SK-N-SH treated with all-trans-retinoic acid at 6 μM for 48 hours (cell line): ENCODE results near the gene DIAPH1.

Experiments
- OSR1 ChIP-seq: fragments of 250-450 bp; sonication (Bioruptor Pico); IDR thresholded peaks from 2 replicates; pipeline ENCODE4 v1.8.0; 2022; ENCODE audit warnings: moderate library complexity, mild to moderate bottlenecking, inconsistent platforms
- ZFP30 ChIP-seq: fragments of 450-650 bp; formaldehyde crosslinking; IDR thresholded peaks from 2 replicates; pipeline ENCODE4 v1.5.0; 2022; ENCODE audit warnings: mild to moderate bottlenecking, moderate library complexity
- TF ChIP-seq, protein P1 (sequence below): fragments of 250-450 bp; sonication (Bioruptor Pico); IDR thresholded peaks from 2 replicates; pipeline ENCODE4 v1.8.0; 2021; ENCODE audit warnings: low read depth, mild to moderate bottlenecking, moderate library complexity, borderline replicate concordance
- TF ChIP-seq, protein P2 (sequence below): fragments of 250-450 bp; sonication (Bioruptor Pico); IDR thresholded peaks from 2 replicates; pipeline ENCODE4 v1.5.1; 2020; ENCODE audit warnings: low read depth, mild to moderate bottlenecking, moderate library complexity

DNA sequence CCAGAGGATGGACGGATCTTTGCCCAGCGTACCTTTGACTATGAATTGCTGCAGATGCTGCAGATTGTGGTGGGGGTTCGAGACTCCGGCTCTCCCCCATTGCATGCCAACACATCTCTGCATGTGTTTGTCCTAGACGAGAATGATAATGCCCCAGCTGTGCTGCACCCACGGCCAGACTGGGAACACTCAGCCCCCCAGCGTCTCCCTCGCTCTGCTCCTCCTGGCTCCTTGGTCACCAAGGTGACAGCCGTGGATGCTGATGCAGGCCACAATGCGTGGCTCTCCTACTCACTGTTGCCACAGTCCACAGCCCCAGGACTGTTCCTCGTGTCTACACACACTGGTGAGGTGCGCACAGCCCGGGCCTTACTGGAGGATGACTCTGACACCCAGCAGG is 128.0 kb downstream of the DIAPH1 start:
- TF ChIP-seq, protein P1, sequence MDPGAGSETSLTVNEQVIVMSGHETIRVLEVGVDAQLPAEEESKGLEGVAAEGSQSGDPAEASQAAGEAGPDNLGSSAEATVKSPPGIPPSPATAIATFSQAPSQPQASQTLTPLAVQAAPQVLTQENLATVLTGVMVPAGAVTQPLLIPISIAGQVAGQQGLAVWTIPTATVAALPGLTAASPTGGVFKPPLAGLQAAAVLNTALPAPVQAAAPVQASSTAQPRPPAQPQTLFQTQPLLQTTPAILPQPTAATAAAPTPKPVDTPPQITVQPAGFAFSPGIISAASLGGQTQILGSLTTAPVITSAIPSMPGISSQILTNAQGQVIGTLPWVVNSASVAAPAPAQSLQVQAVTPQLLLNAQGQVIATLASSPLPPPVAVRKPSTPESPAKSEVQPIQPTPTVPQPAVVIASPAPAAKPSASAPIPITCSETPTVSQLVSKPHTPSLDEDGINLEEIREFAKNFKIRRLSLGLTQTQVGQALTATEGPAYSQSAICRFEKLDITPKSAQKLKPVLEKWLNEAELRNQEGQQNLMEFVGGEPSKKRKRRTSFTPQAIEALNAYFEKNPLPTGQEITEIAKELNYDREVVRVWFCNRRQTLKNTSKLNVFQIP (CRISPR knock-in tag), result no peak
- TF ChIP-seq OSR1 (CRISPR knock-in tag), result no peak
- TF ChIP-seq ZFP30 (CRISPR knock-in tag), result no peak
- TF ChIP-seq, protein P2, sequence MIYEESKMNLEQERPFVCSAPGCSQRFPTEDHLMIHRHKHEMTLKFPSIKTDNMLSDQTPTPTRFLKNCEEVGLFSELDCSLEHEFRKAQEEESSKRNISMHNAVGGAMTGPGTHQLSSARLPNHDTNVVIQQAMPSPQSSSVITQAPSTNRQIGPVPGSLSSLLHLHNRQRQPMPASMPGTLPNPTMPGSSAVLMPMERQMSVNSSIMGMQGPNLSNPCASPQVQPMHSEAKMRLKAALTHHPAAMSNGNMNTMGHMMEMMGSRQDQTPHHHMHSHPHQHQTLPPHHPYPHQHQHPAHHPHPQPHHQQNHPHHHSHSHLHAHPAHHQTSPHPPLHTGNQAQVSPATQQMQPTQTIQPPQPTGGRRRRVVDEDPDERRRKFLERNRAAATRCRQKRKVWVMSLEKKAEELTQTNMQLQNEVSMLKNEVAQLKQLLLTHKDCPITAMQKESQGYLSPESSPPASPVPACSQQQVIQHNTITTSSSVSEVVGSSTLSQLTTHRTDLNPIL (CRISPR knock-in tag), result no peak
